A673 (cell line): ENCODE data around the gene BARX2. TPM values are rescaled to one million over a fixed set of nuclear protein-coding genes. Genes with fewer than 3 reads are reported as not detected.
A peak's percentile ranks its signal among the peaks of the same experiment; 100 is the strongest.

Experiments used
- BruUV-seq: library from RNA; stranded (reverse); fragments of 400-500 nt; replicated peaks from 2 replicates; lab custom pipeline; 2021; lab: Mats Ljungman, UMichigan
- CTCF ChIA-PET: fragments of 300-600 bp; sonication (Branson Sonifier 250); formaldehyde crosslinking; loops from one replicate; lab custom pipeline; 2022; ENCODE audit warnings: antibody characterized with exemption; lab: Charles Lee
- POLR2A ChIA-PET: fragments of 300-600 bp; sonication (Branson Sonifier 250); formaldehyde crosslinking; loops from one replicate; lab custom pipeline; 2022; ENCODE audit warnings: antibody characterized with exemption; ENCODE audit not compliant: low non-redundant PET; lab: Charles Lee
- DNase-seq: peaks from one replicate; pipeline ENCODE4 v3.0.0-alpha.2; 2015; ENCODE audit warnings: low spot score
- H3K27ac ChIP-seq: fragments of 200-600 bp; sonication (generic); 2 replicates; pipeline ENCODE4 v1.5.1; 2016; ENCODE audit warnings: mixed run types, low read depth, mild to moderate bottlenecking, mixed read lengths, antibody characterized with exemption, low read length; ENCODE audit not compliant: poor library complexity, severe bottlenecking
- H3K27me3 ChIP-seq: fragments of 200-600 bp; sonication (generic); replicated peaks from 2 replicates; pipeline ENCODE4 v1.6.1; 2017; ENCODE audit warnings: mixed run types, low read depth, mild to moderate bottlenecking, mixed read lengths, antibody characterized with exemption, low read length; ENCODE audit not compliant: insufficient read depth, poor library complexity
- H3K36me3 ChIP-seq: fragments of 200-600 bp; sonication (generic); 2 replicates; pipeline ENCODE4 v1.6.1; 2016; ENCODE audit warnings: mixed run types, mild to moderate bottlenecking, mixed read lengths, antibody characterized with exemption, low read length; ENCODE audit not compliant: insufficient read depth, poor library complexity, severe bottlenecking
- H3K4me1 ChIP-seq: fragments of 200-600 bp; sonication (generic); 2 replicates; pipeline ENCODE4 v1.6.1; 2017; ENCODE audit warnings: mixed run types, mild to moderate bottlenecking, mixed read lengths, antibody characterized with exemption, low read length; ENCODE audit not compliant: insufficient read depth, poor library complexity, severe bottlenecking
- H3K4me3 ChIP-seq: fragments of 200-600 bp; sonication (generic); 2 replicates; pipeline ENCODE4 v1.5.1; 2016; ENCODE audit warnings: low read depth, mixed run types, mild to moderate bottlenecking, mixed read lengths, low read length; ENCODE audit not compliant: poor library complexity, severe bottlenecking
- H3K9me3 ChIP-seq: fragments of 200-600 bp; sonication (generic); 2 replicates; pipeline ENCODE4 v1.6.1; 2016; ENCODE audit warnings: mixed run types, low read depth, mild to moderate bottlenecking, mixed read lengths, antibody characterized with exemption, low read length; ENCODE audit not compliant: poor library complexity, severe bottlenecking
- EZH2 ChIP-seq: fragments of 200-600 bp; sonication (generic); IDR thresholded peaks from 2 replicates; pipeline ENCODE4 v1.6.1; 2017; ENCODE audit warnings: borderline replicate concordance, low read depth, mild to moderate bottlenecking, mixed read lengths, antibody characterized with exemption, low read length; ENCODE audit not compliant: poor library complexity, severe bottlenecking
- intact Hi-C: fragments of 100-400 bp; cut with micrococcal nuclease; formaldehyde crosslinking; loops from one replicate; pipeline ENCODE4 v1.10.0; 2022; ENCODE audit not compliant: unreplicated experiment
- total RNA-seq: library from RNA; stranded (reverse); gene quantifications from 2 replicates; pipeline ENCODE4 v1.2.3, GENCODE V29; 2021
- TF ChIP-seq, protein P1 (sequence below): fragments of 300-800, 200-600 bp; sonication (generic); conservative IDR thresholded peaks from 2 replicates; pipeline ENCODE4 v1.5.1; 2017; ENCODE audit warnings: low read depth, mild to moderate bottlenecking, antibody characterized with exemption, low read length, moderate library complexity, mixed read lengths

The BARX2 gene
- total RNA-seq, 1 experiment from 2014 or later, result 36.4 TPM

DNA sequence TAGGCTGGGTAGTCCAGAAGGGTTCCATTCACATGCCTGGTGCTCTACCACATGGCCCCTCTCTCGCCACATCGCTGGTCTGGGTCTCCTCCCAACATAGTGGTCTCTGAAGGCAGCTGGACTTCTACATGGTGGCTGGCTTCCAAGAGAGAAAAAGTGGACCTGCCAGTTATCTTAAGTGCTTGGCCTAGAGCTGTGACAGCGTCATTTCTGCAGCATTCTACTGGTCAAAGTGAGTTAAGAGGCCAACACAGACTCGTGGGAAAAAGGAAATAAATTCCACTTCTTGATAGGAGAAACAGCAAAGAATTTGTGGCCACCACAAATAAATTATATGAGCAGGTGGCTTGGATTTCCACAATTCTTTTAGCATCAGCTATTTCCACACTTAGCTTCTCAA lies 21.0 kb upstream of the BARX2 start:
- ChIA-PET POLR2A (no interaction called here), CTCF (no interaction called here)
- no peaks in the 10 kb centered on the region for H3K4me1 ChIP-seq
- DNase-seq, result no peak
- no peak overlapping the region for H3K27ac ChIP-seq
- H3K36me3 ChIP-seq, result peaks cover 3% of the 10 kb centered on the region
- TF ChIP-seq, protein P1, sequence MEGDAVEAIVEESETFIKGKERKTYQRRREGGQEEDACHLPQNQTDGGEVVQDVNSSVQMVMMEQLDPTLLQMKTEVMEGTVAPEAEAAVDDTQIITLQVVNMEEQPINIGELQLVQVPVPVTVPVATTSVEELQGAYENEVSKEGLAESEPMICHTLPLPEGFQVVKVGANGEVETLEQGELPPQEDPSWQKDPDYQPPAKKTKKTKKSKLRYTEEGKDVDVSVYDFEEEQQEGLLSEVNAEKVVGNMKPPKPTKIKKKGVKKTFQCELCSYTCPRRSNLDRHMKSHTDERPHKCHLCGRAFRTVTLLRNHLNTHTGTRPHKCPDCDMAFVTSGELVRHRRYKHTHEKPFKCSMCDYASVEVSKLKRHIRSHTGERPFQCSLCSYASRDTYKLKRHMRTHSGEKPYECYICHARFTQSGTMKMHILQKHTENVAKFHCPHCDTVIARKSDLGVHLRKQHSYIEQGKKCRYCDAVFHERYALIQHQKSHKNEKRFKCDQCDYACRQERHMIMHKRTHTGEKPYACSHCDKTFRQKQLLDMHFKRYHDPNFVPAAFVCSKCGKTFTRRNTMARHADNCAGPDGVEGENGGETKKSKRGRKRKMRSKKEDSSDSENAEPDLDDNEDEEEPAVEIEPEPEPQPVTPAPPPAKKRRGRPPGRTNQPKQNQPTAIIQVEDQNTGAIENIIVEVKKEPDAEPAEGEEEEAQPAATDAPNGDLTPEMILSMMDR, result no peak
- no peak for TF ChIP-seq EZH2
- BruUV-seq, result no TSS peak
- no peaks in the 10 kb centered on the region for H3K27me3 ChIP-seq
- no peak overlapping the region for H3K4me3 ChIP-seq
- intact Hi-C loops, result no loop called here
- H3K9me3 ChIP-seq, result peaks cover 6% of the 10 kb centered on the region

DNA sequence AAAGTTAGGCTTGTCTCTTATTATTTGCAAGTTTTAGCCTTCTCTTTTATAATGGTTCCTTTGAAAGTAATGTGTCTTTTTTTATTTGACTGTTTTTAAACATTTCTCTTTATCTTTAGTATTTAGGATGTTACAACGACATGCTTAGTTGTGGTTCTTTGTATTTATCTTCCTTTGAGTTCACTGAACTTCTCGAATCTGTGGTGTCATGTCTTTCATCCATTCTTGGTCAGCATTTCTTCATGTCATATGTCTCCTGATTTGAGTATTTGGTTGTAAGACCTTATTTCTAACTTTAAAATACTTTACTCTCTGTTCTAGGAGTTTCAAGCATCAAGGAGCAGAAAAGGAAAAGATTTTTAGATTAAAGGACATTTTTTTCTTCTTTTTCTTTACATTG lies 15.9 kb upstream of the BARX2 start:
- H3K4me3 ChIP-seq, result no peak overlapping the region
- no peak for DNase-seq
- H3K9me3 ChIP-seq, result peaks cover 15% of the 10 kb centered on the region
- BruUV-seq, result no TSS peak
- no peak overlapping the region for H3K27ac ChIP-seq
- POLR2A ChIA-PET, result no interaction called here
- H3K4me1 ChIP-seq, result no peaks in the 10 kb centered on the region
- TF ChIP-seq EZH2, result no peak
- TF ChIP-seq, protein P1, result no peak
- intact Hi-C loops, result loop anchor here (10.0 kb wide), 2 partner anchors 245 to 475 kb away; no protein-coding TSS in a partner anchor
- H3K36me3 ChIP-seq, result peaks cover 3% of the 10 kb centered on the region
- CTCF ChIA-PET, result no interaction called here
- no peaks in the 10 kb centered on the region for H3K27me3 ChIP-seq

DNA sequence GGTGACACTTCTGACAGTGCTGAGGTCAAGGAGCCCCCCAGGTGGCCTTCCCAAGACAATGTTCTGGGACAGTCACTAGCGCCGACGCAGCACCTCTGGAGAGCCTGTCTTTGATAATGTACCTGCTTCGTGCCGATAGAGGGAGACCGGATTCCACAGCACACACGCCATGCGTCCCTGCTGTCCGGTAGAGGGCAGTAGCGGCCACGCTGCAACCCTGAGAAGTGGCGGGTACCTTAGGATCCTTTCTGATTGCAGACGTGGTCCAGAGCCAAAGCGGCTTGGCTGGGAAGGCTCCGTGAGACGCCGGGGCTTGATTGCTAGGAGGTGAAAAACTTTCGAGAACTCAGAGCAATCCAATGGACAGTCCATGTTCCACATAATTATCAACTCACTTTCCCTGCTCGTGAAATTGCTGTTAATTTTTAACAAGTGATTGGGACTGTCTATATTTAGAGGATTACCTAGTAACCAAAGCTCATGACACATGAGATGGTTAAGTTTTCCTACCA lies 11.4 kb upstream of the BARX2 start:
- peaks cover 39% of the 10 kb centered on the region for H3K4me1 ChIP-seq
- H3K4me3 ChIP-seq, result peak overlapping the region; percentile 10
- H3K27me3 ChIP-seq, result no peaks in the 10 kb centered on the region
- DNase-seq, result peak; percentile 97
- CTCF ChIA-PET, result interaction anchor here (0.5 to 1.8 kb wide), 5 partner anchors 180 to 479 kb away, joined by 3 to 17 read pairs (median 6); no protein-coding TSS in a partner anchor
- TF ChIP-seq EZH2, result no peak
- TF ChIP-seq, protein P1, result peak; percentile 100
- BruUV-seq, result no TSS peak
- intact Hi-C loops, result loop anchor here (1.0 to 10.0 kb wide), 4 partner anchors 249 to 479 kb away; no protein-coding TSS in a partner anchor
- H3K36me3 ChIP-seq, result peaks cover 3% of the 10 kb centered on the region
- POLR2A ChIA-PET, result no interaction called here
- H3K27ac ChIP-seq, result no peak overlapping the region
- H3K9me3 ChIP-seq, result peaks cover 14% of the 10 kb centered on the region
